Fibroblast of lung (primary cell): ENCODE data around the gene SUGCT. TPM values are rescaled to one million over a fixed set of nuclear protein-coding genes. Genes with fewer than 3 reads are reported as not detected.
A peak's percentile ranks its signal among the peaks of the same experiment; 100 is the strongest.

Experiments
- DNase-seq, 2 donors: peaks; one replicate each; pipeline versions ENCODE4 v3.0.0 to v3.0.0-alpha.2; 2010; ENCODE audit warnings: low read depth in 2 of 2
- H2AFZ ChIP-seq: 2 replicates; pipeline ENCODE4 v1.5.1; 2012; ENCODE audit warnings: low read length, control low read depth, inconsistent platforms
- H3K27ac ChIP-seq: 2 replicates; pipeline ENCODE4 v1.5.1; 2011; ENCODE audit warnings: low read length, control low read depth; ENCODE audit not compliant: insufficient read depth
- H3K27me3 ChIP-seq: 2 replicates; pipeline ENCODE4 v1.5.1; 2011; ENCODE audit warnings: mild to moderate bottlenecking, low read length; ENCODE audit not compliant: control insufficient read depth, insufficient read depth
- H3K36me3 ChIP-seq: 2 replicates; pipeline ENCODE4 v1.5.1; 2011; ENCODE audit warnings: low read length; ENCODE audit not compliant: control insufficient read depth, insufficient read depth
- H3K4me1 ChIP-seq: 2 replicates; pipeline ENCODE4 v1.5.1; 2011; ENCODE audit warnings: low read length; ENCODE audit not compliant: control insufficient read depth, insufficient read depth; ENCODE audit errors: extremely low read depth
- H3K4me2 ChIP-seq: 2 replicates; pipeline ENCODE4 v1.5.1; 2011; ENCODE audit warnings: low read length, control low read depth; ENCODE audit not compliant: insufficient read depth; ENCODE audit errors: extremely low read depth
- H3K4me3 ChIP-seq, 4 experiments: fragments of 200-600 bp in 1 of 4; sonication (generic) in 1 of 4; replicated peaks in 1 of 4; 2 replicates each; pipeline ENCODE4 v1.5.1; 2011 to 2016; ENCODE audit warnings: low read length in 4 of 4, low read depth in 3 of 4, mild to moderate bottlenecking in 3 of 4, control low read depth in 2 of 4, inconsistent platforms in 1 of 4, mixed read lengths in 1 of 4; ENCODE audit not compliant: insufficient read depth in 1 of 4; ENCODE audit errors: control extremely low read depth in 1 of 4
- H3K79me2 ChIP-seq: 2 replicates; pipeline ENCODE4 v1.5.1; 2012; ENCODE audit warnings: mild to moderate bottlenecking, low read length, inconsistent platforms; ENCODE audit not compliant: control insufficient read depth, insufficient read depth
- H3K9ac ChIP-seq: 2 replicates; pipeline ENCODE4 v1.5.1; 2011; ENCODE audit warnings: mild to moderate bottlenecking, low read length, control low read depth; ENCODE audit not compliant: insufficient read depth
- H3K9me3 ChIP-seq: 2 replicates; pipeline ENCODE4 v1.5.1; 2012; ENCODE audit warnings: low read depth, low read length; ENCODE audit not compliant: control insufficient read depth, insufficient read depth
- H4K20me1 ChIP-seq: 2 replicates; pipeline ENCODE4 v1.5.1; 2011; ENCODE audit warnings: low read length; ENCODE audit not compliant: control insufficient read depth, insufficient read depth; ENCODE audit errors: extremely low read depth
- CTCF ChIP-seq, 2 donors: IDR thresholded peaks in 1 of 2; conservative IDR thresholded peaks in 1 of 2; 1 replicate in 1 of 2; 2 replicates in 1 of 2; pipeline ENCODE4 v1.5.1; 2011 to 2012; ENCODE audit warnings: low read length in 2 of 2, control low read depth in 1 of 2, inconsistent platforms in 1 of 2, low read depth in 1 of 2, mild to moderate bottlenecking in 1 of 2
- EZH2 ChIP-seq: IDR thresholded peaks from 2 replicates; pipeline ENCODE4 v1.5.1; 2012; ENCODE audit warnings: low read length, control low read depth, mild to moderate bottlenecking; ENCODE audit errors: missing control alignments
- polyA plus RNA-seq, 2 donors: library from polyadenylated mRNA; depleted of rRNA in 1 of 2; stranded (reverse) in 1 of 2; unstranded in 1 of 2; fragments of >200 nt; gene quantifications; 2 replicates each; pipeline ENCODE4 v1.2.1, GENCODE V29; 2011 to 2012; ENCODE audit warnings: missing spikeins in 1 of 2
- total RNA-seq: library from RNA; depleted of rRNA; stranded (reverse); fragments of >200 nt; gene quantifications from 2 replicates; pipeline ENCODE4 v1.2.1, GENCODE V29; 2014

The SUGCT gene
- total and polyA plus RNA-seq, 2 donors (not counting 1 experiment from before 2014, with no cell fraction given) = 8.4 to 16.5 TPM

- H3K27me3 ChIP-seq = no peaks in the 10 kb centered on the region
- H2AFZ ChIP-seq = no peak overlapping the region
- TF ChIP-seq EZH2 (no peak), CTCF (conservative IDR thresholded peaks at IDR 0.05 in 1 of 2, IDR thresholded peaks at IDR 0.05 in 1 of 2; ENCODE audit: low read depth in 1 of 2, low read length in 2 of 2) (no peak)
- no peaks in the 10 kb centered on the region for H3K4me1 ChIP-seq
- H3K9ac ChIP-seq = no peak overlapping the region
- no peak overlapping the region for H3K4me3 ChIP-seq
- no peaks in the 10 kb centered on the region for H3K79me2 ChIP-seq
- H3K9me3 ChIP-seq = no peaks in the 10 kb centered on the region
- H3K27ac ChIP-seq = no peak overlapping the region
- no peaks in the 10 kb centered on the region for H3K36me3 ChIP-seq
- H3K4me2 ChIP-seq = no peak overlapping the region
- H4K20me1 ChIP-seq = no peaks in the 10 kb centered on the region
- peak; percentile 33 to 55 for DNase-seq
Observed at GRCh38 chr7:40640566-40640965, 505.8 kb downstream of the SUGCT start.

GRCh38 chr7:40641701-40642100 is 506.9 kb downstream of the SUGCT start:
- DNase-seq = no peak
- Histone ChIP-seq H3K27ac (no peak overlapping the region), H3K27me3 (no peaks in the 10 kb centered on the region), H3K4me3 (no peak overlapping the region), H3K4me1 (no peaks in the 10 kb centered on the region), H3K4me2 (no peak overlapping the region), H2AFZ (no peak overlapping the region), H4K20me1 (no peaks in the 10 kb centered on the region), H3K36me3 (no peaks in the 10 kb centered on the region), H3K9me3 (no peaks in the 10 kb centered on the region), H3K9ac (no peak overlapping the region), H3K79me2 (no peaks in the 10 kb centered on the region)
- TF ChIP-seq CTCF (conservative IDR thresholded peaks at IDR 0.05 in 1 of 2, IDR thresholded peaks at IDR 0.05 in 1 of 2; ENCODE audit: low read depth in 1 of 2, low read length in 2 of 2) (no peak), EZH2 (no peak)

GRCh38 chr7:40643664-40644063 is 508.9 kb downstream of the SUGCT start:
- DNase-seq = no peak
- Histone ChIP-seq H4K20me1 (no peaks in the 10 kb centered on the region), H3K4me1 (no peaks in the 10 kb centered on the region), H2AFZ (no peak overlapping the region), H3K27ac (no peak overlapping the region), H3K4me2 (no peak overlapping the region), H3K9ac (no peak overlapping the region), H3K36me3 (no peaks in the 10 kb centered on the region), H3K9me3 (no peaks in the 10 kb centered on the region), H3K79me2 (no peaks in the 10 kb centered on the region), H3K4me3 (no peak overlapping the region), H3K27me3 (no peaks in the 10 kb centered on the region)
- TF ChIP-seq CTCF (conservative IDR thresholded peaks at IDR 0.05 in 1 of 2, IDR thresholded peaks at IDR 0.05 in 1 of 2; ENCODE audit: low read depth in 1 of 2, low read length in 2 of 2) (no peak), EZH2 (no peak)
